PC-3 (cell line): ENCODE measurements around the gene TAF1D. TPM values are rescaled to one million over a fixed set of nuclear protein-coding genes. Genes with fewer than 3 reads are reported as not detected.

Experiments used
- ATAC-seq: fragments of 200-7000 bp; cut with Tn5 transposase; 2 replicates; pipeline ENCODE4 v1.9.1; 2020; ENCODE audit warnings: mild to moderate bottlenecking, moderate library complexity
- BruUV-seq: library from RNA; stranded (reverse); fragments of 400-500 nt; replicated peaks from 2 replicates; lab custom pipeline; 2021; lab: Mats Ljungman, UMichigan
- CTCF ChIA-PET: fragments of 300-600 bp; sonication (Branson Sonifier 250); formaldehyde crosslinking; loops from one replicate; lab custom pipeline; 2022; ENCODE audit warnings: antibody characterized with exemption; lab: Charles Lee
- POLR2A ChIA-PET: fragments of 300-600 bp; sonication (Branson Sonifier 250); formaldehyde crosslinking; loops from one replicate; lab custom pipeline; 2022; ENCODE audit warnings: antibody characterized with exemption; ENCODE audit not compliant: unreplicated experiment; lab: Charles Lee
- DNase-seq: peaks from one replicate; pipeline ENCODE4 v3.0.0-alpha.2; 2015
- H2AFZ ChIP-seq: fragments of 300-600 bp; sonication (generic); 2 replicates; pipeline ENCODE4 v1.6.0; 2016; ENCODE audit warnings: antibody characterized with exemption, low read length
- H3F3A ChIP-seq: fragments of 300-600 bp; sonication (generic); one replicate; pipeline ENCODE4 v1.6.0; 2017; ENCODE audit warnings: antibody characterized with exemption, low read length, control low read depth, mild to moderate bottlenecking; ENCODE audit not compliant: unreplicated experiment
- H3K27ac ChIP-seq: fragments of 300-600 bp; sonication (generic); 2 replicates; pipeline ENCODE4 v1.5.1; 2016; ENCODE audit warnings: mild to moderate bottlenecking, low read length
- H3K27me3 ChIP-seq: fragments of 300-600 bp; sonication (generic); 2 replicates; pipeline ENCODE4 v1.6.1; 2016; ENCODE audit warnings: low read length, mixed read lengths
- H3K36me3 ChIP-seq: fragments of 300-600 bp; sonication (generic); 2 replicates; pipeline ENCODE4 v1.6.1; 2016; ENCODE audit warnings: low read depth, mixed run types, low read length, mixed read lengths
- H3K4me1 ChIP-seq: fragments of 300-600 bp; sonication (generic); 2 replicates; pipeline ENCODE4 v1.5.1; 2016; ENCODE audit warnings: low read length; ENCODE audit not compliant: insufficient read depth
- H3K4me2 ChIP-seq: fragments of 300-600 bp; sonication (generic); 2 replicates; pipeline ENCODE4 v1.6.0; 2016; ENCODE audit warnings: low read length
- H3K4me3 ChIP-seq: fragments of 300-600 bp; sonication (generic); 2 replicates; pipeline ENCODE4 v1.5.1; 2016; ENCODE audit warnings: mild to moderate bottlenecking, low read length, mixed read lengths
- H3K79me2 ChIP-seq: fragments of 300-600 bp; sonication (generic); 2 replicates; pipeline ENCODE4 v1.6.1; 2017; ENCODE audit warnings: low read length, mixed read lengths
- H3K9ac ChIP-seq: fragments of 300-600 bp; sonication (generic); 2 replicates; pipeline ENCODE4 v1.6.0; 2016; ENCODE audit warnings: mild to moderate bottlenecking, low read length
- H3K9me2 ChIP-seq: fragments of 300-600 bp; sonication (generic); replicated peaks from 2 replicates; pipeline ENCODE4 v1.6.1; 2016; ENCODE audit warnings: mixed run types, low read length, mixed read lengths
- H3K9me3 ChIP-seq: fragments of 300-600 bp; sonication (generic); 2 replicates; pipeline ENCODE4 v1.6.1; 2016; ENCODE audit warnings: low read length, mixed read lengths
- H4K20me1 ChIP-seq: fragments of 300-600 bp; sonication (generic); 2 replicates; pipeline ENCODE4 v1.6.1; 2016; ENCODE audit warnings: low read length, mixed read lengths
- EZH2 ChIP-seq: fragments of 300-600 bp; sonication (generic); IDR thresholded peaks from one replicate; pipeline ENCODE4 v1.6.1; 2017; ENCODE audit warnings: antibody characterized with exemption, mild to moderate bottlenecking, low read length; ENCODE audit not compliant: unreplicated experiment
- EZH2phosphoT487 ChIP-seq: fragments of 300-600 bp; sonication (generic); IDR thresholded peaks from 2 replicates; pipeline ENCODE4 v1.6.1; 2018; ENCODE audit warnings: mild to moderate bottlenecking, antibody characterized with exemption, low read length, borderline replicate concordance
- intact Hi-C: fragments of 100-400 bp; cut with micrococcal nuclease; formaldehyde crosslinking; loops from 2 replicates; pipeline ENCODE4 v1.9.0; 2023
- total RNA-seq: library from RNA; depleted of rRNA; stranded (reverse); fragments of >200 nt; gene quantifications from 2 replicates; pipeline ENCODE4 v1.2.3, GENCODE V29; 2014
- TF ChIP-seq, protein P1 (sequence below): fragments of 300-600 bp; sonication (generic); conservative IDR thresholded peaks from 2 replicates; pipeline ENCODE4 v1.5.1; 2017; ENCODE audit warnings: antibody characterized with exemption, low read depth, mild to moderate bottlenecking, low read length

Gene TAF1D
- total RNA-seq, 1 experiment from 2014 or later, result 135 TPM

- H3K36me3 ChIP-seq, result peaks cover 92% of the 10 kb centered on the region
- H3K27me3 ChIP-seq, result no peaks in the 10 kb centered on the region
- ATAC-seq (no peak), DNase-seq (no peak)
- TF ChIP-seq EZH2, result no peak
- TF ChIP-seq, protein P1, sequence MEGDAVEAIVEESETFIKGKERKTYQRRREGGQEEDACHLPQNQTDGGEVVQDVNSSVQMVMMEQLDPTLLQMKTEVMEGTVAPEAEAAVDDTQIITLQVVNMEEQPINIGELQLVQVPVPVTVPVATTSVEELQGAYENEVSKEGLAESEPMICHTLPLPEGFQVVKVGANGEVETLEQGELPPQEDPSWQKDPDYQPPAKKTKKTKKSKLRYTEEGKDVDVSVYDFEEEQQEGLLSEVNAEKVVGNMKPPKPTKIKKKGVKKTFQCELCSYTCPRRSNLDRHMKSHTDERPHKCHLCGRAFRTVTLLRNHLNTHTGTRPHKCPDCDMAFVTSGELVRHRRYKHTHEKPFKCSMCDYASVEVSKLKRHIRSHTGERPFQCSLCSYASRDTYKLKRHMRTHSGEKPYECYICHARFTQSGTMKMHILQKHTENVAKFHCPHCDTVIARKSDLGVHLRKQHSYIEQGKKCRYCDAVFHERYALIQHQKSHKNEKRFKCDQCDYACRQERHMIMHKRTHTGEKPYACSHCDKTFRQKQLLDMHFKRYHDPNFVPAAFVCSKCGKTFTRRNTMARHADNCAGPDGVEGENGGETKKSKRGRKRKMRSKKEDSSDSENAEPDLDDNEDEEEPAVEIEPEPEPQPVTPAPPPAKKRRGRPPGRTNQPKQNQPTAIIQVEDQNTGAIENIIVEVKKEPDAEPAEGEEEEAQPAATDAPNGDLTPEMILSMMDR, result no peak
- no peak for TF ChIP-seq EZH2phosphoT487
- no peak overlapping the region for H3K4me2 ChIP-seq
- no peaks in the 10 kb centered on the region for H3K9me3 ChIP-seq
- ChIA-PET CTCF (no interaction called here), POLR2A (no interaction called here)
- no peaks in the 10 kb centered on the region for H3K9me2 ChIP-seq
- H3K79me2 ChIP-seq, result peaks cover 20% of the 10 kb centered on the region
- H3F3A ChIP-seq, result peaks cover 86% of the 10 kb centered on the region
- no peaks in the 10 kb centered on the region for H3K4me1 ChIP-seq
- H2AFZ ChIP-seq, result no peak overlapping the region
- H3K27ac ChIP-seq, result no peak overlapping the region
- peaks cover 70% of the 10 kb centered on the region for H4K20me1 ChIP-seq
- H3K4me3 ChIP-seq, result no peak overlapping the region
- intact Hi-C loops, result no loop called here
- BruUV-seq, result no TSS peak
- no peak overlapping the region for H3K9ac ChIP-seq
Measured at GRCh38 chr11:93730108-93731107, 10.9 kb downstream of the TAF1D start.

- H3K9me2 ChIP-seq, result no peaks in the 10 kb centered on the region
- H3F3A ChIP-seq, result peaks cover 76% of the 10 kb centered on the region
- no peak overlapping the region for H3K9ac ChIP-seq
- H3K27ac ChIP-seq, result no peak overlapping the region
- no peak overlapping the region for H3K4me3 ChIP-seq
- CTCF ChIA-PET, result no interaction called here
- DNase-seq (no peak), ATAC-seq (peak; percentile 18; the same call in 1 of the 2 replicates)
- TSS peak; percentile 1 for BruUV-seq
- peaks cover 57% of the 10 kb centered on the region for H4K20me1 ChIP-seq
- H3K79me2 ChIP-seq, result peaks cover 7% of the 10 kb centered on the region
- POLR2A ChIA-PET, result no interaction called here
- no peaks in the 10 kb centered on the region for H3K27me3 ChIP-seq
- H3K9me3 ChIP-seq, result no peaks in the 10 kb centered on the region
- TF ChIP-seq EZH2phosphoT487 (no peak), EZH2 (no peak)
- TF ChIP-seq, protein P1, result no peak
- intact Hi-C loops, result no loop called here
- H2AFZ ChIP-seq, result no peak overlapping the region
- H3K4me2 ChIP-seq, result no peak overlapping the region
- H3K4me1 ChIP-seq, result no peaks in the 10 kb centered on the region
- H3K36me3 ChIP-seq, result peaks cover 85% of the 10 kb centered on the region
Measured at GRCh38 chr11:93729129-93729616, 12.1 kb downstream of the TAF1D start.

GRCh38 chr11:93728792-93729128, 12.5 kb downstream of the TAF1D start:
- TF ChIP-seq, protein P1, result no peak
- TF ChIP-seq EZH2phosphoT487 (no peak), EZH2 (no peak)
- DNase-seq (no peak), ATAC-seq (no peak)
- POLR2A ChIA-PET, result interaction anchor here (0.6 kb wide), 1 partner anchor 12 kb away, joined by 23 read pairs; no protein-coding TSS in a partner anchor
- H3K9me3 ChIP-seq, result no peaks in the 10 kb centered on the region
- peaks cover 84% of the 10 kb centered on the region for H3K36me3 ChIP-seq
- no peak overlapping the region for H3K9ac ChIP-seq
- no TSS peak for BruUV-seq
- no peak overlapping the region for H3K4me2 ChIP-seq
- no peak overlapping the region for H2AFZ ChIP-seq
- H3K9me2 ChIP-seq, result no peaks in the 10 kb centered on the region
- no peaks in the 10 kb centered on the region for H3K4me1 ChIP-seq
- H3F3A ChIP-seq, result peaks cover 72% of the 10 kb centered on the region
- intact Hi-C loops, result no loop called here
- no peak overlapping the region for H3K4me3 ChIP-seq
- CTCF ChIA-PET, result no interaction called here
- H3K27me3 ChIP-seq, result no peaks in the 10 kb centered on the region
- H3K79me2 ChIP-seq, result peaks cover 3% of the 10 kb centered on the region; the same call in 1 of the 2 replicates
- no peak overlapping the region for H3K27ac ChIP-seq
- peaks cover 53% of the 10 kb centered on the region for H4K20me1 ChIP-seq
